IMR-90 (cell line): Measurements from ENCODE around the gene SLC22A5. TPM values are rescaled to one million over a fixed set of nuclear protein-coding genes. Genes with fewer than 3 reads are reported as not detected.
A peak's percentile ranks its signal among the peaks of the same experiment; 100 is the strongest.

Source experiments
- ATAC-seq: fragments of 200-7000 bp; cut with Tn5 transposase; 2 replicates; pipeline ENCODE4 v1.9.1; 2020; ENCODE audit warnings: low read depth, mild to moderate bottlenecking, moderate library complexity
- BruUV-seq: library from RNA; stranded (reverse); fragments of 400-500 nt; replicated peaks from 2 replicates; lab custom pipeline; 2021; lab: Mats Ljungman, UMichigan
- CTCF ChIA-PET: fragments of 300-600 bp; formaldehyde crosslinking; extraction: SDS; loops from one replicate; lab custom pipeline; 2021; ENCODE audit warnings: antibody characterized with exemption; lab: Yijun Ruan, JAX
- POLR2A ChIA-PET: fragments of 300-600 bp; sonication (Branson Sonifier 250); formaldehyde crosslinking; loops from one replicate; lab custom pipeline; 2022; ENCODE audit warnings: antibody characterized with exemption; ENCODE audit not compliant: unreplicated experiment; lab: Charles Lee
- DNase-seq: peaks from one replicate; pipeline ENCODE4 v3.0.0; 2013
- H2AFZ ChIP-seq: replicated peaks from 2 replicates; pipeline ENCODE3; 2013; ENCODE audit warnings: low read length, mild to moderate bottlenecking; ENCODE audit not compliant: poor library complexity
- H2AK5ac ChIP-seq: 2 replicates; pipeline ENCODE4 v1.6.1; 2013; ENCODE audit warnings: low read depth, low read length, inconsistent platforms
- H2AK9ac ChIP-seq: replicated peaks from 2 replicates; pipeline ENCODE3; 2013; ENCODE audit warnings: mild to moderate bottlenecking, low read depth, low read length, moderate library complexity; ENCODE audit not compliant: poor library complexity
- H2BK120ac ChIP-seq: 2 replicates; pipeline ENCODE4 v1.6.1; 2013; ENCODE audit warnings: low read depth, low read length, inconsistent platforms
- H2BK15ac ChIP-seq: 3 replicates; pipeline ENCODE4 v1.6.1; 2013; ENCODE audit warnings: low read depth, low read length, inconsistent platforms
- H2BK20ac ChIP-seq: 2 replicates; pipeline ENCODE4 v1.6.1; 2013; ENCODE audit warnings: low read depth, mild to moderate bottlenecking, inconsistent platforms, low read length, moderate library complexity
- H2BK5ac ChIP-seq: 2 replicates; pipeline ENCODE4 v1.6.1; 2013; ENCODE audit warnings: mild to moderate bottlenecking, low read depth, low read length, inconsistent platforms; ENCODE audit not compliant: poor library complexity, severe bottlenecking
- H3K14ac ChIP-seq: replicated peaks from 2 replicates; pipeline ENCODE4 v1.6.1; 2013; ENCODE audit warnings: low read depth, low read length, inconsistent platforms
- H3K18ac ChIP-seq: 2 replicates; pipeline ENCODE4 v1.6.1; 2013; ENCODE audit warnings: low read depth, low read length, control low read depth
- H3K23ac ChIP-seq: 2 replicates; pipeline ENCODE4 v1.6.1; 2013; ENCODE audit warnings: low read depth, low read length, inconsistent platforms
- H3K27ac ChIP-seq: 2 replicates; pipeline ENCODE4 v1.5.1; 2013; ENCODE audit warnings: mild to moderate bottlenecking, control low read depth, low read length; ENCODE audit not compliant: insufficient read depth
- H3K27me3 ChIP-seq: 2 replicates; pipeline ENCODE4 v1.6.1; 2013; ENCODE audit warnings: low read length; ENCODE audit not compliant: control insufficient read depth, insufficient read depth
- H3K36me3 ChIP-seq: 2 replicates; pipeline ENCODE4 v1.6.1; 2013; ENCODE audit warnings: low read length, mixed read lengths; ENCODE audit not compliant: control insufficient read depth, insufficient read depth
- H3K4ac ChIP-seq: 2 replicates; pipeline ENCODE4 v1.6.1; 2013; ENCODE audit warnings: low read depth, low read length, inconsistent platforms
- H3K4me1 ChIP-seq: 2 replicates; pipeline ENCODE4 v1.6.1; 2013; ENCODE audit warnings: low read length, mixed read lengths; ENCODE audit not compliant: control insufficient read depth, insufficient read depth
- H3K4me2 ChIP-seq: 2 replicates; pipeline ENCODE4 v1.6.1; 2013; ENCODE audit warnings: low read depth, mild to moderate bottlenecking, control low read depth, low read length, moderate library complexity
- H3K4me3 ChIP-seq: 2 replicates; pipeline ENCODE4 v1.5.1; 2013; ENCODE audit warnings: low read depth, mild to moderate bottlenecking, control low read depth, low read length, moderate library complexity; ENCODE audit not compliant: insufficient read depth
- H3K56ac ChIP-seq: 2 replicates; pipeline ENCODE4 v1.6.1; 2013; ENCODE audit warnings: low read length, inconsistent platforms; ENCODE audit not compliant: insufficient read depth; ENCODE audit errors: extremely low read depth
- H3K79me1 ChIP-seq, 2 experiments: 2 replicates each; pipeline ENCODE4 v1.6.1; 2013; ENCODE audit warnings: low read length in 2 of 2, inconsistent platforms in 1 of 2, low read depth in 1 of 2
- H3K9ac ChIP-seq: 2 replicates; pipeline ENCODE4 v1.6.1; 2013; ENCODE audit warnings: low read depth, low read length, control low read depth
- H3K9me1 ChIP-seq: 2 replicates; pipeline ENCODE4 v1.6.1; 2013; ENCODE audit warnings: low read length, inconsistent platforms; ENCODE audit not compliant: insufficient read depth
- H3K9me3 ChIP-seq: 2 replicates; pipeline ENCODE4 v1.6.1; 2013; ENCODE audit warnings: low read length; ENCODE audit not compliant: control insufficient read depth, insufficient read depth
- H4K20me1 ChIP-seq: 2 replicates; pipeline ENCODE4 v1.6.1; 2013; ENCODE audit warnings: low read length, inconsistent platforms; ENCODE audit not compliant: insufficient read depth
- H4K5ac ChIP-seq: 2 replicates; pipeline ENCODE4 v1.6.1; 2013; ENCODE audit warnings: mild to moderate bottlenecking, low read depth, low read length, control low read depth
- H4K8ac ChIP-seq, 2 experiments: 2 replicates each; pipeline ENCODE4 v1.6.1; 2013; ENCODE audit warnings: low read depth in 2 of 2, low read length in 2 of 2, control low read depth in 1 of 2, inconsistent platforms in 1 of 2
- H4K91ac ChIP-seq: 2 replicates; pipeline ENCODE4 v1.6.1; 2013; ENCODE audit warnings: low read depth, low read length, inconsistent platforms; ENCODE audit not compliant: insufficient read depth
- BHLHE40 ChIP-seq: fragments of 150-350 bp; IDR thresholded peaks from 2 replicates; pipeline ENCODE4 v1.6.1; 2016; ENCODE audit warnings: mild to moderate bottlenecking, low read depth, low read length
- CEBPB ChIP-seq: IDR thresholded peaks from 2 replicates; pipeline ENCODE4 v1.6.1; 2012; ENCODE audit warnings: low read depth, low read length, improper control_type of control experiment
- CTCF ChIP-seq: conservative IDR thresholded peaks from 2 replicates; pipeline ENCODE4 v1.5.1; 2012; ENCODE audit warnings: mild to moderate bottlenecking, low read depth, low read length, improper control_type of control experiment
- FOS ChIP-seq: fragments of 150-350 bp; IDR thresholded peaks from 2 replicates; pipeline ENCODE4 v1.6.1; 2016; ENCODE audit warnings: low read depth, low read length
- MAFK ChIP-seq: IDR thresholded peaks from 2 replicates; pipeline ENCODE4 v1.6.1; 2012; ENCODE audit warnings: low read depth, low read length, improper control_type of control experiment
- MAZ ChIP-seq: IDR thresholded peaks from 2 replicates; pipeline ENCODE4 v1.6.1; 2012; ENCODE audit warnings: low read depth, mild to moderate bottlenecking, low read length, improper control_type of control experiment, moderate library complexity, borderline replicate concordance
- MXI1 ChIP-seq: IDR thresholded peaks from 2 replicates; pipeline ENCODE4 v1.6.1; 2012; ENCODE audit warnings: low read depth, mild to moderate bottlenecking, low read length, moderate library complexity, borderline replicate concordance
- NFE2L2 ChIP-seq: fragments of 150-350 bp; IDR thresholded peaks from 2 replicates; pipeline ENCODE4 v1.6.1; 2016; ENCODE audit warnings: low read depth, mild to moderate bottlenecking, low read length
- POLR2A ChIP-seq: IDR thresholded peaks from 2 replicates; pipeline ENCODE4 v1.6.1; 2012; ENCODE audit warnings: mild to moderate bottlenecking, low read depth, low read length
- RAD21 ChIP-seq: IDR thresholded peaks from 2 replicates; pipeline ENCODE4 v1.6.1; 2012; ENCODE audit warnings: low read length, improper control_type of control experiment
- RCOR1 ChIP-seq: IDR thresholded peaks from 2 replicates; pipeline ENCODE4 v1.6.1; 2012; ENCODE audit warnings: mild to moderate bottlenecking, low read length, improper control_type of control experiment; ENCODE audit not compliant: insufficient replicate concordance
- RFX5 ChIP-seq: IDR thresholded peaks from 2 replicates; pipeline ENCODE4 v1.8.0; 2012; ENCODE audit warnings: low read depth, mild to moderate bottlenecking, low read length, moderate library complexity
- WGBS, 2 experiments: methylation state at CpG; one replicate each; pipeline versions ENCODE4 v1.1.5 to v1.1.7; 2013; ENCODE audit warnings: missing lambda C conversion rate in 2 of 2; ENCODE audit not compliant: insufficient read length in 1 of 2; ENCODE audit errors: extremely low coverage in 2 of 2; 5-methylcytosine and 5-hydroxymethylcytosine counted together
- dilution Hi-C: fragments of 300-500 bp; cut with HindIII; formaldehyde crosslinking; loops from one replicate; pipeline ENCODE4 v1.14.3; 2018; ENCODE audit warnings: low sequenced_read_pairs; ENCODE audit not compliant: unreplicated experiment
- in situ Hi-C: fragments of 300-500 bp; cut with MboI; formaldehyde crosslinking; loops from 3 replicates; pipeline ENCODE4 v1.14.3; 2019; ENCODE audit warnings: low sequenced_read_pairs, inconsistent platforms, mixed read lengths
- intact Hi-C: fragments of 100-400 bp; cut with micrococcal nuclease; formaldehyde crosslinking; loops from 2 replicates; pipeline ENCODE4 v1.10.0; 2022
- polyA plus RNA-seq, 3 experiments: library from polyadenylated mRNA; depleted of rRNA; stranded (reverse); fragments of >200 nt; gene quantifications; 2 replicates each; pipeline ENCODE4 v1.2.3, GENCODE V29; 2012; ENCODE audit warnings: low replicate concordance in 1 of 3
- total RNA-seq: library from RNA; depleted of rRNA; stranded (reverse); fragments of >200 nt; gene quantifications from 2 replicates; pipeline ENCODE4 v1.2.3, GENCODE V29; 2012
- TF ChIP-seq, protein P1 (sequence below): fragments of 150-350 bp; IDR thresholded peaks from 2 replicates; pipeline ENCODE4 v1.6.1; 2016; ENCODE audit warnings: low read depth, mild to moderate bottlenecking, low read length, moderate library complexity, borderline replicate concordance
- TF ChIP-seq, protein P2 (sequence below): fragments of 150-350 bp; IDR thresholded peaks from 2 replicates; pipeline ENCODE4 v1.6.1; 2017; ENCODE audit warnings: mild to moderate bottlenecking, antibody characterized with exemption, low read length, low read depth

The SLC22A5 gene
- total and polyA plus RNA-seq, 2 of the 4 experiments (the other 2 are of a cell fraction) = 6.1 to 7.1 TPM

- peak; percentile 96 for DNase-seq
- ChIA-PET CTCF (interaction anchor here (1.3 to 1.8 kb wide), 3 partner anchors 9 to 63 kb away, joined by 3 to 8 read pairs (median 5); no protein-coding TSS in a partner anchor), POLR2A (no interaction called here)
- peak overlapping the region; percentile 98 for H3K23ac ChIP-seq
- H3K36me3 ChIP-seq = no peaks in the 10 kb centered on the region
- H2BK15ac ChIP-seq = peak overlapping the region; percentile 76; the same call in 2 of the 3 replicates
- peaks cover 29% of the 10 kb centered on the region for H3K9me1 ChIP-seq
- no peaks in the 10 kb centered on the region for H3K9me3 ChIP-seq
- no peaks in the 10 kb centered on the region for H3K27me3 ChIP-seq
- H4K20me1 ChIP-seq = no peaks in the 10 kb centered on the region; the same call in 1 of the 2 replicates
- peak overlapping the region; percentile 99 for H2BK120ac ChIP-seq
- peaks cover 14 to 43% of the 10 kb centered on the region in 2 experiments for H3K79me1 ChIP-seq
- peak overlapping the region; percentile 99 for H3K4ac ChIP-seq
- H2AFZ ChIP-seq = peak overlapping the region; percentile 86
- peak overlapping the region; percentile 90 for H3K27ac ChIP-seq
- dilution Hi-C loops (no loop called here), intact Hi-C loops (no loop called here), in situ Hi-C loops (no loop called here)
- H3K4me1 ChIP-seq = peaks cover 28% of the 10 kb centered on the region
- H3K18ac ChIP-seq = peak overlapping the region; percentile 88
- H2BK5ac ChIP-seq = peak overlapping the region; percentile 98
- ATAC-seq = peak; percentile 94
- WGBS, 2 experiments = no CpG with 5 or more reads among the region's 3 CpGs
- peak overlapping the region; percentile 98 for H2BK20ac ChIP-seq
- H3K9ac ChIP-seq = peak overlapping the region; percentile 36; the same call in 1 of the 2 replicates
- peak overlapping the region; percentile 86 for H2AK9ac ChIP-seq
- H2AK5ac ChIP-seq = peak overlapping the region; percentile 95
- H3K14ac ChIP-seq = peak overlapping the region; percentile 98
- peak overlapping the region; percentile 96 for H4K5ac ChIP-seq
- H4K91ac ChIP-seq = peak overlapping the region; percentile 95
- no peak overlapping the region for H3K4me3 ChIP-seq
- peak overlapping the region; percentile 87 for H3K4me2 ChIP-seq
- peak overlapping the region; percentile 9 to 92; a peak in 2 of 4 replicates for H4K8ac ChIP-seq
- BruUV-seq = no TSS peak
- H3K56ac ChIP-seq = peak overlapping the region; percentile 89
- peak; percentile 26; the same call in 1 of the 2 replicates for TF ChIP-seq FOS
- peak; percentile 28 for TF ChIP-seq RAD21
- 0 out of 2 replicates have a peak, but pooled peaks have one; percentile 45 for TF ChIP-seq POLR2A
- no peak for TF ChIP-seq MAFK
- no peak for TF ChIP-seq RFX5
- peak; percentile 26; the same call in 1 of the 2 replicates for TF ChIP-seq NFE2L2
- peak; percentile 90 for TF ChIP-seq MAZ
- TF ChIP-seq, protein P1, sequence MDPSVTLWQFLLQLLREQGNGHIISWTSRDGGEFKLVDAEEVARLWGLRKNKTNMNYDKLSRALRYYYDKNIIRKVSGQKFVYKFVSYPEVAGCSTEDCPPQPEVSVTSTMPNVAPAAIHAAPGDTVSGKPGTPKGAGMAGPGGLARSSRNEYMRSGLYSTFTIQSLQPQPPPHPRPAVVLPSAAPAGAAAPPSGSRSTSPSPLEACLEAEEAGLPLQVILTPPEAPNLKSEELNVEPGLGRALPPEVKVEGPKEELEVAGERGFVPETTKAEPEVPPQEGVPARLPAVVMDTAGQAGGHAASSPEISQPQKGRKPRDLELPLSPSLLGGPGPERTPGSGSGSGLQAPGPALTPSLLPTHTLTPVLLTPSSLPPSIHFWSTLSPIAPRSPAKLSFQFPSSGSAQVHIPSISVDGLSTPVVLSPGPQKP = no peak
- TF ChIP-seq MXI1 = no peak
- no peak for TF ChIP-seq RCOR1
- TF ChIP-seq CTCF = no peak
- no peak; the same call in 1 of the 2 replicates for TF ChIP-seq CEBPB
- TF ChIP-seq BHLHE40 = no peak
- TF ChIP-seq, protein P2, sequence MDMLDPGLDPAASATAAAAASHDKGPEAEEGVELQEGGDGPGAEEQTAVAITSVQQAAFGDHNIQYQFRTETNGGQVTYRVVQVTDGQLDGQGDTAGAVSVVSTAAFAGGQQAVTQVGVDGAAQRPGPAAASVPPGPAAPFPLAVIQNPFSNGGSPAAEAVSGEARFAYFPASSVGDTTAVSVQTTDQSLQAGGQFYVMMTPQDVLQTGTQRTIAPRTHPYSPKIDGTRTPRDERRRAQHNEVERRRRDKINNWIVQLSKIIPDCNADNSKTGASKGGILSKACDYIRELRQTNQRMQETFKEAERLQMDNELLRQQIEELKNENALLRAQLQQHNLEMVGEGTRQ = no peak
Measured at GRCh38 chr5:132437604-132438266, 68.2 kb downstream of the SLC22A5 start.
